ENCODE data around the gene GBE1. TPM values are rescaled to one million over a fixed set of nuclear protein-coding genes. Genes with fewer than 3 reads are reported as not detected.

Gene GBE1
- total and polyA plus RNA-seq, 9 of the 15 experiments (the other 6 are each of a cell fraction or from before 2014, with no cell fraction given) = 7.9 to 25.6 (median 13.1) TPM

DNA sequence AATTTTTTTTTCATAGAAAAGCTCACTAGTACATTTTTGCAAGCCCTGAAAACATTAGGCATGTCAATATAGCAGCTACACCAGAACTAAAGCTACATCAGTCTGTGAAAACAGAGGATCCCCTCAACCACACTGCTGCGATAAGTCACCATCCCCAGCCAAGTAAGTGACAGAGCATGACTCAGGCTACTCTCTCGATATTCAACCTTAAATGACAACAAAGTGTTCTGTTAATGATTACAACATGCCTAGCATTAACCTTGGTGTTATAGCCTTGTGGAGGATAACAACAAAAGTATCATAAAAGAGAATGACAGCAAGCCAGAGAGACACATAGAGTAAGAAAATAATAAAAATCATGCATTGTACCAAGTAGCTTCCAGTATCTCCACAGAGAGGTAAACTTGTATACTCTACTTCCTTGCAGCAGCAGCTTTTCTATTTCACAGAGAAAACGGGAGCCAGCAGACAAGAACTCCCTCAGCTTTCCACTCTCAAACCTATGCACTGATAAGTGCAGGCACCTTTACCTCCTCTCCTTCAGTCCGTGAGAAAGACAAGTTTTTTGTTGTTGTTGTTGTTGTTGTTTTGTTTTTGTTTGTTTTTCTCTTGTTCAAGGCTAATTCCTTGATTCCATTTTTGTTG lies 76.6 kb downstream of the GBE1 start (continued):
- TF ChIP-seq, protein P1, sequence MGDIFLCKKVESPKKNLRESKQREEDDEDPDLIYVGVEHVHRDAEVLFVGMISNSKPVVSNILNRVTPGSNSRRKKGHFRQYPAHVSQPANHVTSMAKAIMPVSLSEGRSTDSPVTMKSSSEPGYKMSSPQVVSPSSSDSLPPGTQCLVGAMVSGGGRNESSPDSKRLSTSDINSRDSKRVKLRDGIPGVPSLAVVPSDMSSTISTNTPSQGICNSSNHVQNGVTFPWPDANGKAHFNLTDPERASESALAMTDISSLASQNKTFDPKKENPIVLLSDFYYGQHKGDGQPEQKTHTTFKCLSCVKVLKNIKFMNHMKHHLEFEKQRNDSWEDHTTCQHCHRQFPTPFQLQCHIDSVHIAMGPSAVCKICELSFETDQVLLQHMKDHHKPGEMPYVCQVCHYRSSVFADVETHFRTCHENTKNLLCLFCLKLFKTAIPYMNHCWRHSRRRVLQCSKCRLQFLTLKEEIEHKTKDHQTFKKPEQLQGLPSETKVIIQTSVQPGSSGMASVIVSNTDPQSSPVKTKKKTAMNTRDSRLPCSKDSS (IDR thresholded peaks at IDR 0.05; ENCODE audit: low read depth, partially characterized antibody) = no peak
- peak; percentile 44; the same call in 1 of the 2 replicates for TF ChIP-seq SMARCE1 (IDR thresholded peaks at IDR 0.05)
- no peak for TF ChIP-seq ZC3H11A (IDR thresholded peaks at IDR 0.05; ENCODE audit: low read depth, low read length)
- no peak for TF ChIP-seq MYC (IDR thresholded peaks at IDR 0.05; ENCODE audit: low read depth, low read length)
- no peak for TF ChIP-seq MYC (CRISPR knock-in tag; IDR thresholded peaks at IDR 0.05; ENCODE audit: borderline replicate concordance, low read depth)
- TF ChIP-seq, protein P2, sequence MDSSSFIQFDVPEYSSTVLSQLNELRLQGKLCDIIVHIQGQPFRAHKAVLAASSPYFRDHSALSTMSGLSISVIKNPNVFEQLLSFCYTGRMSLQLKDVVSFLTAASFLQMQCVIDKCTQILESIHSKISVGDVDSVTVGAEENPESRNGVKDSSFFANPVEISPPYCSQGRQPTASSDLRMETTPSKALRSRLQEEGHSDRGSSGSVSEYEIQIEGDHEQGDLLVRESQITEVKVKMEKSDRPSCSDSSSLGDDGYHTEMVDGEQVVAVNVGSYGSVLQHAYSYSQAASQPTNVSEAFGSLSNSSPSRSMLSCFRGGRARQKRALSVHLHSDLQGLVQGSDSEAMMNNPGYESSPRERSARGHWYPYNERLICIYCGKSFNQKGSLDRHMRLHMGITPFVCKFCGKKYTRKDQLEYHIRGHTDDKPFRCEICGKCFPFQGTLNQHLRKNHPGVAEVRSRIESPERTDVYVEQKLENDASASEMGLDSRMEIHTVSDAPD (CRISPR knock-in tag; IDR thresholded peaks at IDR 0.05) = no peak
- TF ChIP-seq, protein P3, sequence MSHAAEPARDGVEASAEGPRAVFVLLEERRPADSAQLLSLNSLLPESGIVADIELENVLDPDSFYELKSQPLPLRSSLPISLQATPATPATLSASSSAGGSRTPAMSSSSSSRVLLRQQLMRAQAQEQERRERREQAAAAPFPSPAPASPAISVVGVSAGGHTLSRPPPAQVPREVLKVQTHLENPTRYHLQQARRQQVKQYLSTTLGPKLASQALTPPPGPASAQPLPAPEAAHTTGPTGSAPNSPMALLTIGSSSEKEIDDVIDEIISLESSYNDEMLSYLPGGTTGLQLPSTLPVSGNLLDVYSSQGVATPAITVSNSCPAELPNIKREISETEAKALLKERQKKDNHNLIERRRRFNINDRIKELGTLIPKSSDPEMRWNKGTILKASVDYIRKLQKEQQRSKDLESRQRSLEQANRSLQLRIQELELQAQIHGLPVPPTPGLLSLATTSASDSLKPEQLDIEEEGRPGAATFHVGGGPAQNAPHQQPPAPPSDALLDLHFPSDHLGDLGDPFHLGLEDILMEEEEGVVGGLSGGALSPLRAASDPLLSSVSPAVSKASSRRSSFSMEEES (CRISPR knock-in tag; IDR thresholded peaks at IDR 0.05) = no peak
- TF ChIP-seq RHOXF2B (CRISPR knock-in tag; conservative IDR thresholded peaks at IDR 0.05) = no peak
- no peak for TF ChIP-seq THRAP3 (IDR thresholded peaks at IDR 0.05; ENCODE audit: borderline replicate concordance)
- peak; percentile 64 for TF ChIP-seq MAFG (tag; conservative IDR thresholded peaks at IDR 0.05)
- TF ChIP-seq EZH2 (IDR thresholded peaks at IDR 0.05; ENCODE audit: borderline replicate concordance, low read depth, low read length) = no peak
- no peak for TF ChIP-seq ZNF165 (CRISPR knock-in tag; IDR thresholded peaks at IDR 0.05; ENCODE audit: borderline replicate concordance)
- TF ChIP-seq SAFB2 (IDR thresholded peaks at IDR 0.05; ENCODE audit: borderline replicate concordance, low read depth, low read length, severe bottlenecking) = no peak
- TF ChIP-seq, protein P4, sequence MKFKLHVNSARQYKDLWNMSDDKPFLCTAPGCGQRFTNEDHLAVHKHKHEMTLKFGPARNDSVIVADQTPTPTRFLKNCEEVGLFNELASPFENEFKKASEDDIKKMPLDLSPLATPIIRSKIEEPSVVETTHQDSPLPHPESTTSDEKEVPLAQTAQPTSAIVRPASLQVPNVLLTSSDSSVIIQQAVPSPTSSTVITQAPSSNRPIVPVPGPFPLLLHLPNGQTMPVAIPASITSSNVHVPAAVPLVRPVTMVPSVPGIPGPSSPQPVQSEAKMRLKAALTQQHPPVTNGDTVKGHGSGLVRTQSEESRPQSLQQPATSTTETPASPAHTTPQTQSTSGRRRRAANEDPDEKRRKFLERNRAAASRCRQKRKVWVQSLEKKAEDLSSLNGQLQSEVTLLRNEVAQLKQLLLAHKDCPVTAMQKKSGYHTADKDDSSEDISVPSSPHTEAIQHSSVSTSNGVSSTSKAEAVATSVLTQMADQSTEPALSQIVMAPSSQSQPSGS (CRISPR knock-in tag; IDR thresholded peaks at IDR 0.05) = no peak
- no peak for TF ChIP-seq TEAD2 (tag; IDR thresholded peaks at IDR 0.05)
- TF ChIP-seq, protein P5, sequence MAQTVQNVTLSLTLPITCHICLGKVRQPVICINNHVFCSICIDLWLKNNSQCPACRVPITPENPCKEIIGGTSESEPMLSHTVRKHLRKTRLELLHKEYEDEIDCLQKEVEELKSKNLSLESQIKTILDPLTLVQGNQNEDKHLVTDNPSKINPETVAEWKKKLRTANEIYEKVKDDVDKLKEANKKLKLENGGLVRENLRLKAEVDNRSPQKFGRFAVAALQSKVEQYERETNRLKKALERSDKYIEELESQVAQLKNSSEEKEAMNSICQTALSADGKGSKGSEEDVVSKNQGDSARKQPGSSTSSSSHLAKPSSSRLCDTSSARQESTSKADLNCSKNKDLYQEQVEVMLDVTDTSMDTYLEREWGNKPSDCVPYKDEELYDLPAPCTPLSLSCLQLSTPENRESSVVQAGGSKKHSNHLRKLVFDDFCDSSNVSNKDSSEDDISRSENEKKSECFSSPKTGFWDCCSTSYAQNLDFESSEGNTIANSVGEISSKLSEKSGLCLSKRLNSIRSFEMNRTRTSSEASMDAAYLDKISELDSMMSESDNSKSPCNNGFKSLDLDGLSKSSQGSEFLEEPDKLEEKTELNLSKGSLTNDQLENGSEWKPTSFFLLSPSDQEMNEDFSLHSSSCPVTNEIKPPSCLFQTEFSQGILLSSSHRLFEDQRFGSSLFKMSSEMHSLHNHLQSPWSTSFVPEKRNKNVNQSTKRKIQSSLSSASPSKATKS (CRISPR knock-in tag; IDR thresholded peaks at IDR 0.05) = no peak
- TF ChIP-seq ZBED1 (IDR thresholded peaks at IDR 0.05) = no peak
- peak; percentile 51 for TF ChIP-seq FOSL1 (tag; conservative IDR thresholded peaks at IDR 0.05)
- TF ChIP-seq KDM1A (IDR thresholded peaks at IDR 0.05) = no peak
- no peak for TF ChIP-seq NR2C1 (IDR thresholded peaks at IDR 0.05)
- no peak for TF ChIP-seq NR2C1 (tag; IDR thresholded peaks at IDR 0.05)
